Keratinocyte (primary cell): ENCODE results near the gene RPP25L. TPM values are rescaled to one million over a fixed set of nuclear protein-coding genes. Genes with fewer than 3 reads are reported as not detected.

ENCODE experiments used
- DNase-seq: peaks from one replicate; pipeline ENCODE4 v3.0.0-alpha.2; 2011; ENCODE audit warnings: low read depth, missing footprints, low spot score
- FAIRE-seq: peaks from 2 replicates; lab custom pipeline; 2011; peaks lifted over from hg19 to GRCh38; lab: Jason Lieb, UNC
- H2AFZ ChIP-seq: 2 replicates; pipeline ENCODE4 v1.6.0; 2012; ENCODE audit warnings: low read length, control low read depth, inconsistent platforms; ENCODE audit not compliant: control insufficient read depth
- H3K27ac ChIP-seq: 2 replicates; pipeline ENCODE4 v1.5.1; 2011; ENCODE audit warnings: low read length; ENCODE audit not compliant: control insufficient read depth, insufficient read depth
- H3K27me3 ChIP-seq: 3 replicates; pipeline ENCODE4 v1.6.0; 2011; ENCODE audit warnings: low read length; ENCODE audit not compliant: control insufficient read depth, insufficient read depth; ENCODE audit errors: extremely low read depth
- H3K36me3 ChIP-seq, 2 experiments: 2 replicates in 1 of 2; 3 replicates in 1 of 2; pipeline ENCODE4 v1.5.1; 2011; ENCODE audit warnings: low read length in 2 of 2, mild to moderate bottlenecking in 1 of 2; ENCODE audit not compliant: control insufficient read depth in 2 of 2, insufficient read depth in 2 of 2; ENCODE audit errors: extremely low read depth in 1 of 2
- H3K4me1 ChIP-seq: 3 replicates; pipeline ENCODE4 v1.5.1; 2011; ENCODE audit warnings: low read length; ENCODE audit not compliant: control insufficient read depth, insufficient read depth; ENCODE audit errors: extremely low read depth
- H3K4me2 ChIP-seq: 3 replicates; pipeline ENCODE4 v1.6.0; 2011; ENCODE audit warnings: low read depth, low read length; ENCODE audit not compliant: control insufficient read depth, insufficient read depth; ENCODE audit errors: extremely low read depth
- H3K4me3 ChIP-seq, 3 experiments: fragments of 200-600 bp in 1 of 3; sonication (generic) in 1 of 3; 2 replicates in 2 of 3; 3 replicates in 1 of 3; pipeline ENCODE4 v1.5.1; 2011 to 2016; ENCODE audit warnings: low read length in 3 of 3, mild to moderate bottlenecking in 3 of 3, control low read depth in 2 of 3, inconsistent platforms in 1 of 3, low read depth in 1 of 3, mixed read lengths in 1 of 3, mixed run types in 1 of 3, moderate library complexity in 1 of 3; ENCODE audit not compliant: control insufficient read depth in 2 of 3, insufficient read depth in 2 of 3; ENCODE audit errors: extremely low read depth in 1 of 3
- H3K79me2 ChIP-seq: 2 replicates; pipeline ENCODE4 v1.6.0; 2012; ENCODE audit warnings: low read length; ENCODE audit not compliant: control insufficient read depth, insufficient read depth
- H3K9ac ChIP-seq: 3 replicates; pipeline ENCODE4 v1.6.0; 2011; ENCODE audit warnings: low read length; ENCODE audit not compliant: control insufficient read depth, insufficient read depth; ENCODE audit errors: extremely low read depth
- H3K9me1 ChIP-seq: 3 replicates; pipeline ENCODE4 v1.6.0; 2011; ENCODE audit warnings: low read length; ENCODE audit not compliant: control insufficient read depth, insufficient read depth; ENCODE audit errors: extremely low read depth
- H3K9me3 ChIP-seq: 2 replicates; pipeline ENCODE4 v1.5.1; 2012; ENCODE audit warnings: low read depth, low read length; ENCODE audit not compliant: control insufficient read depth
- H4K20me1 ChIP-seq: 3 replicates; pipeline ENCODE4 v1.6.0; 2011; ENCODE audit warnings: low read length; ENCODE audit not compliant: control insufficient read depth, insufficient read depth; ENCODE audit errors: extremely low read depth
- CTCF ChIP-seq, 3 experiments: IDR thresholded peaks in 1 of 3; conservative IDR thresholded peaks in 1 of 3; optimal IDR thresholded peaks in 1 of 3; 2 replicates in 2 of 3; 3 replicates in 1 of 3; pipeline versions ENCODE3 to v1.5.1; 2011; ENCODE audit warnings: low read length in 3 of 3, mild to moderate bottlenecking in 3 of 3, moderate library complexity in 2 of 3, control low read depth in 1 of 3, inconsistent platforms in 1 of 3; ENCODE audit not compliant: insufficient read depth in 2 of 3; ENCODE audit errors: extremely low read depth in 1 of 3
- EZH2 ChIP-seq: IDR thresholded peaks from one replicate; pipeline ENCODE4 v1.6.1; 2012; ENCODE audit warnings: inconsistent platforms, mild to moderate bottlenecking, low read length, moderate library complexity
- dilution Hi-C: fragments of 300-500 bp; cut with MboI; formaldehyde crosslinking; loops from one replicate; pipeline ENCODE4 v1.7.0; 2020; ENCODE audit warnings: low sequenced_read_pairs; ENCODE audit not compliant: extremely low pct_ligation_motif_present
- polyA plus RNA-seq, 5 experiments: library from polyadenylated mRNA; depleted of rRNA in 3 of 5; stranded (reverse) in 3 of 5; stranded (forward) in 1 of 5; unstranded in 1 of 5; fragments of >200 nt; gene quantifications; 1 replicate in 1 of 5; 2 replicates in 3 of 5; 3 replicates in 1 of 5; pipeline versions ENCODE4 v1.2.1 to v1.2.3, GENCODE V29; 2011 to 2012; ENCODE audit warnings: missing spikeins in 2 of 5, low read depth in 1 of 5, low replicate concordance in 1 of 5

Gene RPP25L
- polyA plus RNA-seq, 1 donor (not counting 4 experiments of a cell fraction or from before 2014, with no cell fraction given), result 23.4 TPM

- H3K9me1 ChIP-seq, result no peaks in the 10 kb centered on the region
- H3K36me3 ChIP-seq, result no peaks in the 10 kb centered on the region
- peaks cover 8% of the 10 kb centered on the region for H3K4me1 ChIP-seq
- dilution Hi-C loops, result no loop called here
- H4K20me1 ChIP-seq, result no peaks in the 10 kb centered on the region
- no peak for TF ChIP-seq CTCF (optimal IDR thresholded peaks at IDR 0.05 in 1 of 3, IDR thresholded peaks at IDR 0.05 in 1 of 3, conservative IDR thresholded peaks at IDR 0.05 in 1 of 3; ENCODE audit: extremely low read depth in 1 of 3, insufficient read depth in 2 of 3, low read length in 3 of 3)
- TF ChIP-seq EZH2, result no peak
- peak overlapping the region; percentile 55 for H3K4me2 ChIP-seq
- H3K27me3 ChIP-seq, result peaks cover 47% of the 10 kb centered on the region
- H3K79me2 ChIP-seq, result no peaks in the 10 kb centered on the region
- no peak overlapping the region for H3K9ac ChIP-seq
- no peak overlapping the region for H3K27ac ChIP-seq
- peak overlapping the region in 1 of 3 experiments; percentile 24 for H3K4me3 ChIP-seq
- H2AFZ ChIP-seq, result no peak overlapping the region
- DNase-seq (no peak), FAIRE-seq (peak; percentile 71)
- no peaks in the 10 kb centered on the region for H3K9me3 ChIP-seq
Observed at GRCh38 chr9:34592895-34593601, 18.8 kb downstream of the RPP25L start.

- Histone ChIP-seq H3K9me3 (no peaks in the 10 kb centered on the region), H3K9ac (no peak overlapping the region), H3K4me2 (peak overlapping the region; percentile 58), H3K4me1 (peaks cover 8% of the 10 kb centered on the region), H3K9me1 (no peaks in the 10 kb centered on the region), H2AFZ (no peak overlapping the region), H3K27me3 (peaks cover 56% of the 10 kb centered on the region), H3K4me3 (peak overlapping the region in 1 of 3 experiments; percentile 24), H3K27ac (no peak overlapping the region), H3K36me3 (no peaks in the 10 kb centered on the region), H3K79me2 (no peaks in the 10 kb centered on the region), H4K20me1 (no peaks in the 10 kb centered on the region)
- TF ChIP-seq CTCF (optimal IDR thresholded peaks at IDR 0.05 in 1 of 3, IDR thresholded peaks at IDR 0.05 in 1 of 3, conservative IDR thresholded peaks at IDR 0.05 in 1 of 3; ENCODE audit: extremely low read depth in 1 of 3, insufficient read depth in 2 of 3, low read length in 3 of 3), result no peak
- peak; percentile 42 for TF ChIP-seq EZH2
- FAIRE-seq (peak; percentile 34), DNase-seq (no peak)
- dilution Hi-C loops, result no loop called here
Observed at GRCh38 chr9:34591917-34592866, 19.7 kb downstream of the RPP25L start.
